A673 (cell line): ENCODE measurements around the gene TEX261.

ENCODE experiments used
- CTCF ChIP-seq: fragments of 300-800, 200-600 bp; sonication (generic); conservative IDR thresholded peaks from 2 replicates; pipeline ENCODE4 v1.5.1; 2017; ENCODE audit warnings: low read depth, mild to moderate bottlenecking, antibody characterized with exemption, low read length, moderate library complexity, mixed read lengths
- EZH2 ChIP-seq: fragments of 200-600 bp; sonication (generic); IDR thresholded peaks from 2 replicates; pipeline ENCODE4 v1.6.1; 2017; ENCODE audit warnings: borderline replicate concordance, low read depth, mild to moderate bottlenecking, mixed read lengths, antibody characterized with exemption, low read length; ENCODE audit not compliant: poor library complexity, severe bottlenecking

- no peak for TF ChIP-seq CTCF
- TF ChIP-seq EZH2, result no peak
Measured at GRCh38 chr2:70992945-70993853, 1.5 kb downstream of the TEX261 start.
